ENCODE results near the gene VIPR1. TPM values are rescaled to one million over a fixed set of nuclear protein-coding genes. Genes with fewer than 3 reads are reported as not detected.
"Not testable (repeated sequence)": the region's sequence is repeated elsewhere in the genome, so short reads cannot be mapped to it uniquely, and the experiment has no call there.

VIPR1 gene
- total RNA-seq, 1 donor from 2014 or later = 184 TPM

DNA sequence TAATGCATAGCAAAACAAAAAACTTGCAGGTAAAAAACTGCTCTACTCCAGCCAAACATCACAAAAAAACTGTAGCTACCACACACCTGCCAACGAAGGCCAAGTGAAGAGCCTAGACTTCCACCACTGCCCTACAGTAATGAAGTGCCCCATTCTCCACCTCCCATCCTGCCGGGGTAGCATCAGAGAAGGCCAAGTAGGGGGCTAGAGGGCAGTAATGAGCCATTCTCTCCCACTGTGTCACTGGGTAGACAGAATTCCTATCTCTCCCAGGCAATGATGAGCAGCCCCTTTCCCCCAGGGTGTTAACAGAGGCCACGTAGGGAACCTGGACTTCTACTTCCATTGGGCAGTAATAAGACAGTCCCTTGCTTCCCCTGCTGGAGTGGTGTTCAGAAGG lies 69.8 kb downstream of the VIPR1 start:
- Histone ChIP-seq H3K4me3 (no peak overlapping the region), H3K27ac (no peak overlapping the region), H3K4me1 (no peaks in the 10 kb centered on the region), H3K36me3 (peaks cover 33% of the 10 kb centered on the region), H3K27me3 (no peaks in the 10 kb centered on the region), H3K9me3 (peaks cover 5% of the 10 kb centered on the region)
- ATAC-seq = peak; percentile 84
- DNase-seq = no peak
- intact Hi-C loops (cut with DNase I) = no loop called here
- TF ChIP-seq, protein P1, sequence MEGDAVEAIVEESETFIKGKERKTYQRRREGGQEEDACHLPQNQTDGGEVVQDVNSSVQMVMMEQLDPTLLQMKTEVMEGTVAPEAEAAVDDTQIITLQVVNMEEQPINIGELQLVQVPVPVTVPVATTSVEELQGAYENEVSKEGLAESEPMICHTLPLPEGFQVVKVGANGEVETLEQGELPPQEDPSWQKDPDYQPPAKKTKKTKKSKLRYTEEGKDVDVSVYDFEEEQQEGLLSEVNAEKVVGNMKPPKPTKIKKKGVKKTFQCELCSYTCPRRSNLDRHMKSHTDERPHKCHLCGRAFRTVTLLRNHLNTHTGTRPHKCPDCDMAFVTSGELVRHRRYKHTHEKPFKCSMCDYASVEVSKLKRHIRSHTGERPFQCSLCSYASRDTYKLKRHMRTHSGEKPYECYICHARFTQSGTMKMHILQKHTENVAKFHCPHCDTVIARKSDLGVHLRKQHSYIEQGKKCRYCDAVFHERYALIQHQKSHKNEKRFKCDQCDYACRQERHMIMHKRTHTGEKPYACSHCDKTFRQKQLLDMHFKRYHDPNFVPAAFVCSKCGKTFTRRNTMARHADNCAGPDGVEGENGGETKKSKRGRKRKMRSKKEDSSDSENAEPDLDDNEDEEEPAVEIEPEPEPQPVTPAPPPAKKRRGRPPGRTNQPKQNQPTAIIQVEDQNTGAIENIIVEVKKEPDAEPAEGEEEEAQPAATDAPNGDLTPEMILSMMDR (IDR thresholded peaks at IDR 0.05) = peak; percentile 52

DNA sequence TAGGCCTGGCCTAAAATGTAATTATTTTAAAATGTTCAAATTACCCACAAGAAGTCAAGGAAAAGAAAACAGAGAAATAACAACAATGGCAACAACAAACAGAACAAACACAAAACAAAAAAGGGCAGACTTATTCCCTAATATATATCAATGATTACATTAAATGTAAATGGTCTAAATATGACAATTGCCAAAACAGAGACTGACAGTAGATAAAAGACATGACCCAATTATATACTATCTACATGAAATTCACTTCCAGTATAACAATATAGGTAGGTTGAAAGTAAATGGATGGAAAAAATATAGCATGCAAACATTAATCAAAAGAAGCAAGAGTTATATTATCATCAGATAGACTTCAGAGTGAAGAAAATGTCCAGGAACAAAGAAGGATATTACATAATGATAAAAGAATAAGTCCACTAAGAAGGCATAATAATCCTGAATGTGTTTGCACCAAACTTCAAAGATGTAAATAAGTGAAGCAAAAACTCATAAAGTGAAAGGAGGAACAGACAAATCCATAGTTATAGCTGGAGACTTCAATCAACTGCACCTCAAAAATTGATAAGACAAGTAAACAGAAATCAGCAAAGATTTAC lies 72.8 kb downstream of the VIPR1 start:
- H3K4me1 ChIP-seq = peaks cover 3% of the 10 kb centered on the region
- ATAC-seq = no peak
- intact Hi-C loops (cut with DNase I) = no loop called here
- H3K27me3 ChIP-seq = no peaks in the 10 kb centered on the region
- peaks cover 5% of the 10 kb centered on the region for H3K36me3 ChIP-seq
- H3K9me3 ChIP-seq = peaks cover 5% of the 10 kb centered on the region
- TF ChIP-seq, protein P1 (IDR thresholded peaks at IDR 0.05) = no peak
- H3K27ac ChIP-seq = no peak overlapping the region
- H3K4me3 ChIP-seq = no peak overlapping the region
- DNase-seq = no peak

DNA sequence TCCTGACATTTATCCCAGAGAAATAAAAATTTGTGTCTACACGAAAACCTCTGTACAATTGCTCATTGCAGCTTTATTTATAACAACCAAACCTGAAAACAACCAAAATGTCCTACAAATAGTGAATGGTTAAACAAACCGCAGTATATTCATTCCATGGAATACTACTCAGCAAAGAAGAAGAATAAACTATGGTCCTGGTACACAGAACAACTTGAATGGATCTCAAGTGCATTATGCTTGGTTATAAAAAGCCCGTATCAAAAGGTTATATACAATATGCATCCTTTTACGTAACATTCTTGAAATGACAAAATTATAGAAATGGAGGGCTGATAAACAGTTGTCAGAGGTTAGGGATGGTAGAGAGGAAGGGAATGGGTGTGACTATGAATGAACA lies 75.6 kb downstream of the VIPR1 start:
- peaks cover 20% of the 10 kb centered on the region for H3K4me1 ChIP-seq
- intact Hi-C loops (cut with DNase I) = no loop called here
- peaks cover 5% of the 10 kb centered on the region for H3K9me3 ChIP-seq
- no peaks in the 10 kb centered on the region for H3K27me3 ChIP-seq
- H3K36me3 ChIP-seq = no peaks in the 10 kb centered on the region
- H3K4me3 ChIP-seq = no peak overlapping the region
- DNase-seq = no peak
- H3K27ac ChIP-seq = no peak overlapping the region
- ATAC-seq = no peak
- TF ChIP-seq, protein P1 (IDR thresholded peaks at IDR 0.05) = no peak

DNA sequence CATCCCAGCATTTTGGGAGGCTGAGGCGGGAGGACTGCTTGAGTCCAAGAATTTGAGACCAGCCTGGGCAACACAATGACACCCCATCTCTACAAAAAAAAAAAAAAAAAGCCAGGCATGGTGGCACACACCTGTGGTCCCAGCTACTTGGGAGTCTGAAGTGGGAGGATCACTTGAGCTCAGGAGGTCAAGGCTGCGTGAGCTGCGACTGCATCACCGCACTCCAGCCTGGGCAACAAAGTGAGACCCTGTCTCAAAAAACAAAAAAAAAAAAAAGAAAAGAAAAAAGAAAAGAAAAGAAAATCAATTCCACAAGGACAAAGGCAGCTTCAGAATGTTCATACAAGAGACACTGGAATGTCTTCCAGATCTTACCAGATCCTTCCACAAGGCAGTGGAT lies 76.9 kb downstream of the VIPR1 start:
- ATAC-seq; intact Hi-C loops (cut with DNase I); H3K27me3 ChIP-seq; H3K27ac ChIP-seq; H3K9me3 ChIP-seq; H3K4me3 ChIP-seq; H3K36me3 ChIP-seq; DNase-seq: not testable (repeated sequence)
- peaks cover 20% of the 10 kb centered on the region for H3K4me1 ChIP-seq

DNA sequence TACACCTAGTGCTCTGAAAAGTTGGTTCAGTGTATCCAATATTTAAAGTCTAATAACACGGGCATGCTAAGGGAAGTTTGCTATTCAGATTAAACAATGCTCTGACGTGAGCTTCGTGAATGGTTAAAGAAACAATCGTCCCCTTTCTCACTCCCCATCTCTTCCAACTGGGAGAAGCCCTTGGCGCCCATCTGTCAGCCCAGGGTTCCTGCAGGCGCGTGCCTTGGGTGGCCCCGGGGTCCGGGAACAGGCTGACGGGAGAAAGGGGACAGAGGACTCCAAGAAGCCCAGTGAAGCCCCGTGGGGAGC lies 78.9 kb downstream of the VIPR1 start:
- peak overlapping the region; percentile 67 for H3K4me3 ChIP-seq
- H3K27me3 ChIP-seq = no peaks in the 10 kb centered on the region
- no peak for ATAC-seq
- DNase-seq = no peak
- intact Hi-C loops (cut with DNase I) = no loop called here
- H3K9me3 ChIP-seq = no peaks in the 10 kb centered on the region
- no peaks in the 10 kb centered on the region for H3K36me3 ChIP-seq
- peaks cover 20% of the 10 kb centered on the region for H3K4me1 ChIP-seq
- TF ChIP-seq, protein P1 (IDR thresholded peaks at IDR 0.05) = no peak
- H3K27ac ChIP-seq = peak overlapping the region; percentile 87

DNA sequence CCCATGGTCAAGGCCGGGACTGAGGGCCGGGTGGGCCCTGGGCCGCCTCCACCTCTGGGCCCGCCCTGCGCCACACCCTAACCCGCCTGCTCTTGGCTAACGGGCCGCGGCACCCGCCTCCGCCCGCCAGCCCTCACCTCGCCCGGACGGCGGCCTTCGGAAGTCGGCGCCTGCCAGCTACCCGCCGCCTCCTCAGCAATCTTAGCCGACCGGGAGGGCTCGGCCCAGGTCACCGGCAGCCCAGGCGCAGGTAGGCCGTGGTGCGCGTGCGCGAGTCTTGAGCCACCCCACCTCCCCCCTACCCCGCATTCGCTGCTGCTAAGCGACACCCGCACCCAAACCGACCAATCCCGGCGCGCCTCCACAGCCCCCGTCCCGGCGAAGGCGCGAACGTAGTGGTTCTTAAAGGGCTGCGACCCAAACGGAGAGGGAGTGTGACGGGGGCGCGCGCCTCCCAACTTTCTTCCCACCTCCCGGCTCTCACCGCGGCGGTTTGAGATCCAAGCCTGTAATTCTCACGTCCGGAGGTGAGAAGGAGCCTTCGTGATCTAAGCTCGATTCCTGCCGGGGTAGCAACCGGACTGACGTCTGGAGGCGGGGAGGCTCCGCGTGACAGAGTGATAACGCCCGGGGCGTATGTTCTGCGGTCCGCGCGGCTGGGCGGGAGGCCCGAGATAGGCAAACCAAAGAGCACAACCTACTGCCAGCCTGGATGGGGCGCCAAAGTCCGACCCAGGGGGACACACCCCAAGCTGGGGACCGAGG lies 79.4 kb downstream of the VIPR1 start, which contains the start of gene SEC22C:
TSS of gene SEC22C (minus strand) at position 259 of the 765 bp plus-strand sequence. CDS start 12,921 bp downstream, outside the sequence.
- TF ChIP-seq, protein P1 (IDR thresholded peaks at IDR 0.05) = peak; percentile 44
- peak; percentile 97 for ATAC-seq
- intact Hi-C loops (cut with DNase I) = no loop called here

More for the DNA sequence above, 79.4 kb downstream of the VIPR1 start, which contains the start of gene SEC22C:
- H3K27me3 ChIP-seq = no peaks in the 10 kb centered on the region
- no peaks in the 10 kb centered on the region for H3K36me3 ChIP-seq
- peak within 1 kb of the TSS; percentile 87 for H3K27ac ChIP-seq
- H3K9me3 ChIP-seq = no peaks in the 10 kb centered on the region
- peak within 1 kb of the TSS; percentile 67 for H3K4me3 ChIP-seq
- H3K4me1 ChIP-seq = peaks cover 20% of the 10 kb centered on the region
- peak; percentile 98 for DNase-seq
